HEK293T (cell line): ENCODE measurements around the gene ZNF396.

Experiments used
- CTCF ChIA-PET: fragments of 350-600 bp; formaldehyde crosslinking; extraction: SDS; loops from one replicate; lab custom pipeline; 2021; ENCODE audit warnings: antibody characterized with exemption, inconsistent platforms; lab: Yijun Ruan, JAX
- POLR2A ChIA-PET: fragments of 350-600 bp; formaldehyde crosslinking; extraction: SDS; loops from one replicate; lab custom pipeline; 2020; ENCODE audit warnings: antibody characterized with exemption, inconsistent platforms; lab: Yijun Ruan, JAX
- DNase-seq: peaks from one replicate; pipeline ENCODE4 v3.0.0; 2012; ENCODE audit warnings: mixed read lengths; ENCODE audit errors: extremely low spot score
- ARNT ChIP-seq: fragments of 450-650 bp; IDR thresholded peaks from 2 replicates; pipeline ENCODE4 v1.6.1; 2017; ENCODE audit warnings: mild to moderate bottlenecking
- BHLHE40 ChIP-seq: fragments of 450-650 bp; IDR thresholded peaks from 2 replicates; pipeline ENCODE4 v1.6.1; 2016; ENCODE audit warnings: mild to moderate bottlenecking, moderate library complexity, borderline replicate concordance
- CTBP1 ChIP-seq: fragments of 450-650 bp; IDR thresholded peaks from 2 replicates; pipeline ENCODE4 v1.6.1; 2016; ENCODE audit warnings: borderline replicate concordance
- ELF4 ChIP-seq: fragments of 450-650 bp; IDR thresholded peaks from 2 replicates; pipeline ENCODE4 v1.6.1; 2017; ENCODE audit warnings: antibody characterized with exemption
- FOXA1 ChIP-seq: fragments of 450-650 bp; IDR thresholded peaks from 2 replicates; pipeline ENCODE4 v1.6.1; 2016; ENCODE audit warnings: mild to moderate bottlenecking
- FOXK2 ChIP-seq: fragments of 450-650 bp; IDR thresholded peaks from 2 replicates; pipeline ENCODE4 v1.6.1; 2016; ENCODE audit warnings: mild to moderate bottlenecking
- FOXM1 ChIP-seq: fragments of 450-650 bp; IDR thresholded peaks from 2 replicates; pipeline ENCODE4 v1.6.1; 2017; ENCODE audit warnings: mild to moderate bottlenecking, borderline replicate concordance
- HDGF ChIP-seq: fragments of 450-650 bp; IDR thresholded peaks from 2 replicates; pipeline ENCODE4 v1.6.1; 2017; ENCODE audit warnings: antibody characterized with exemption, borderline replicate concordance
- L3MBTL2 ChIP-seq: fragments of 450-650 bp; conservative IDR thresholded peaks from 2 replicates; pipeline ENCODE4 v1.6.1; 2016; ENCODE audit warnings: mild to moderate bottlenecking
- LEF1 ChIP-seq: fragments of 450-650 bp; IDR thresholded peaks from 2 replicates; pipeline ENCODE4 v1.6.1; 2017; ENCODE audit warnings: mild to moderate bottlenecking, borderline replicate concordance
- NFRKB ChIP-seq: fragments of 450-650 bp; IDR thresholded peaks from 2 replicates; pipeline ENCODE4 v1.6.1; 2016; ENCODE audit warnings: mild to moderate bottlenecking, moderate library complexity
- SP1 ChIP-seq: fragments of 450-650 bp; IDR thresholded peaks from 2 replicates; pipeline ENCODE4 v1.6.1; 2017
- SUZ12 ChIP-seq: fragments of 450-650 bp; IDR thresholded peaks from 2 replicates; pipeline ENCODE4 v1.6.1; 2016; ENCODE audit warnings: mild to moderate bottlenecking
- TARDBP ChIP-seq: fragments of 450-650 bp; IDR thresholded peaks from 2 replicates; pipeline ENCODE4 v1.6.1; 2016
- ZNF384 ChIP-seq: fragments of 450-650 bp; IDR thresholded peaks from 2 replicates; pipeline ENCODE4 v1.6.1; 2016
- TF ChIP-seq, protein P1 (sequence below): fragments of 450-650 bp; IDR thresholded peaks from 2 replicates; pipeline ENCODE4 v1.6.1; 2016

Gene ZNF396

DNA sequence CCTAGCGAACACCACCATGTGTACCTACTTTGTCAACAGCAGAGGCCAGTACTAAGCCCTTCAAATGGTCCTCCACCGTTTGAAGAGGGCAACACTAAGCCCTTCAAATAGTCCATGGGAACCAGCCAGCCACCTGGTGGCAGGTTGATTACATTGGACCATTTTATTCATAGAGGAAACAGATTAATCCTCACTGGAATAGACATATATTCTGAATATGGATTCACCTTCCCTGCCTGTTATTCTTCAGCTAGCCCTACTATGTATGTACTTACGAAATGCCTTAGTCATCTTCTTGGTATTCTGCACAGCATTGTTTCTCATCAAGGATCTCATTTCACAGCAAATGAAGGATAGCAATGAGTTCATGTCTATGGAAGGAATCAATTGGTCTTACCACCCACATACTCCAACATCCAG, 10.0 kb upstream of the ZNF396 start:
- DNase-seq: peak; percentile 46
- ChIA-PET POLR2A (interaction anchor here (0.9 to 1.0 kb wide), 2 partner anchors 10 to 146 kb away, joined by 3 to 6 read pairs; partner anchors contain the start of genes ZNF396 and ZNF397), CTCF (interaction anchor here (0.6 to 1.3 kb wide), 21 partner anchors 8 to 586 kb away, joined by 3 to 12 read pairs (median 3); partner anchors contain the start of gene ZNF396)
- TF ChIP-seq L3MBTL2 (peak; percentile 23; the same call in 1 of the 2 replicates), BHLHE40 (no peak)

GRCh38 chr18:35386600-35387100, 9.5 kb upstream of the ZNF396 start:
- ChIA-PET CTCF (interaction anchor here (0.6 to 1.3 kb wide), 31 partner anchors 8 to 587 kb away, joined by 3 to 12 read pairs (median 3); partner anchors contain the start of genes MAPRE2 and ZNF396), POLR2A (interaction anchor here (0.6 to 1.0 kb wide), 3 partner anchors 9 to 146 kb away, joined by 3 to 6 read pairs (median 3); partner anchors contain the start of genes INO80C, ZNF396 and ZNF397)
- TF ChIP-seq ZNF384: no peak
- no peak for TF ChIP-seq NFRKB
- TF ChIP-seq ARNT: no peak
- TF ChIP-seq L3MBTL2: no peak; the same call in 1 of the 2 replicates
- no peak for TF ChIP-seq FOXA1
- TF ChIP-seq HDGF: no peak
- TF ChIP-seq, protein P1, sequence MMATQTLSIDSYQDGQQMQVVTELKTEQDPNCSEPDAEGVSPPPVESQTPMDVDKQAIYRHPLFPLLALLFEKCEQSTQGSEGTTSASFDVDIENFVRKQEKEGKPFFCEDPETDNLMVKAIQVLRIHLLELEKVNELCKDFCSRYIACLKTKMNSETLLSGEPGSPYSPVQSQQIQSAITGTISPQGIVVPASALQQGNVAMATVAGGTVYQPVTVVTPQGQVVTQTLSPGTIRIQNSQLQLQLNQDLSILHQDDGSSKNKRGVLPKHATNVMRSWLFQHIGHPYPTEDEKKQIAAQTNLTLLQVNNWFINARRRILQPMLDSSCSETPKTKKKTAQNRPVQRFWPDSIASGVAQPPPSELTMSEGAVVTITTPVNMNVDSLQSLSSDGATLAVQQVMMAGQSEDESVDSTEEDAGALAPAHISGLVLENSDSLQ: no peak
- TF ChIP-seq ELF4: no peak
- TF ChIP-seq FOXM1: no peak
- TF ChIP-seq FOXK2: no peak
- no peak for TF ChIP-seq LEF1
- peak; percentile 93 for DNase-seq

GRCh38 chr18:35383136-35383535, 6.0 kb upstream of the ZNF396 start:
- TF ChIP-seq BHLHE40: no peak
- TF ChIP-seq FOXM1: no peak
- no peak for TF ChIP-seq LEF1
- ChIA-PET CTCF (interaction anchor here (0.9 kb wide), 1 partner anchor 354 kb away, joined by 3 read pairs; no protein-coding TSS in a partner anchor), POLR2A (interaction anchor here (1.1 kb wide), 1 partner anchor 13 kb away, joined by 3 read pairs; no protein-coding TSS in a partner anchor)
- DNase-seq: no peak

DNA sequence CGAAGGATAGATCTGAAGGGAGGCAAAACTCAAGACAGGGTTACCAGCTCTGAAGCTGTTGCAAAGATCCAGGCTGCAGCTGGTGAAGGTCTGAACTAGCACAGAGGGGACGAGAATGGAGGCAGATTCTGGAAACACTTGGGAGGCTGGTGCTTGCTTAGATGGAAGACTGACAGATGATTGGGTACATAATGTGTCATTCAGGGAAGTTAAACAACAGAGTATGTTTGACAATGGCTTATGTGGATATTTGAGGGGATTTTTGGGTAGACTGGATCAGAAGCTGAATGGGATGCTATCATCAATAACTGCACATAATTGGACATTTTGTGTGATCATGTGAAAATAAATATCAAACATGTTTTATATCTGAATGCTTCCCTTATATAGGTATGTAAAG, 2.3 kb upstream of the ZNF396 start:
- POLR2A ChIA-PET: no interaction called here
- CTCF ChIA-PET: interaction anchor here (0.6 kb wide), 1 partner anchor 866 kb away, joined by 4 read pairs; no protein-coding TSS in a partner anchor
- TF ChIP-seq, protein P1: peak; percentile 78
- no peak for TF ChIP-seq NFRKB
- TF ChIP-seq FOXK2: no peak
- no peak for DNase-seq

- TF ChIP-seq TARDBP (no peak), LEF1 (no peak), HDGF (no peak), SP1 (no peak), FOXK2 (no peak), CTBP1 (no peak), ELF4 (no peak), ARNT (no peak), FOXA1 (no peak), FOXM1 (no peak), NFRKB (no peak), SUZ12 (no peak), ZNF384 (no peak), BHLHE40 (no peak), L3MBTL2 (no peak)
- TF ChIP-seq, protein P1: no peak
- CTCF ChIA-PET: interaction anchor here (1.0 kb wide), 1 partner anchor 8 kb away, joined by 3 read pairs; no protein-coding TSS in a partner anchor
- POLR2A ChIA-PET: no interaction called here
- DNase-seq: no peak
Measured at GRCh38 chr18:35378574-35378896, 1.4 kb upstream of the ZNF396 start.

DNA sequence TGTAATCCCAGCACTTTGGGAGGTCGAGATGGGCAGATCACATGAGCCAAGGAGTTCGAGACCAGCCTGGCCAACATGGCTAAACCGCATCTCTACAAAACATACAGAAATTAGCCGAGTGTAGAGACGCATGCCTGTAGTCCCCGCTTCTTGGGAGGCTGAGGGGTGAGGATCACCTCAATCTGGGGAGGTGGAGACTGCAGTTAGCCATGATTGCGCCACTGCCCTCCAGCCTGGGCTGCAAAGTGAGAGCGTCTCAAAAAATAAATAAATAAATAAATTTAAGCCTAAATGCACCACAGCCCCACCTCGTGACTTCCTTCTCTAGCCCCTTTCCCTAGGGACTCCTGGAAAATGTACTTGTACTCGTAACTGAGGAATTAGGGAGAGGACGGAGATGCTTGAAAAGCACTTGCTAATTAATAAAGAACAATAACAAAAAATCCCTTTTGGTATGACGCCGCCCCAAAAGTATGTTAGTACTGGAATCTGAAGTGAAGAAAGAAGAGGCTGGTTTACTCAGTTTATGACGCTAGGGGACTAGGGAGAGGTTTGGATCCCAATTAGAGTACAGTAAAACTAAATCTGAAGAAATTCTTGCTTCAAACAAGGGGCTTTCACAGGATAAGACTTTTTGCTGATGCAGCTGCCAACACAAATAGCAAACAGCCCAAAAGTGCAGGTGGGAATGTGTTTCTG, 887 bp upstream of the ZNF396 start:
- CTCF ChIA-PET: interaction anchor here (1.0 kb wide), 1 partner anchor 8 kb away, joined by 3 read pairs; no protein-coding TSS in a partner anchor
- TF ChIP-seq LEF1 (no peak), ELF4 (no peak), L3MBTL2 (no peak), SUZ12 (no peak), ZNF384 (no peak), SP1 (no peak), CTBP1 (no peak), ARNT (no peak), TARDBP (no peak), FOXM1 (no peak), FOXK2 (no peak), HDGF (no peak), NFRKB (no peak), BHLHE40 (no peak), FOXA1 (no peak)
- TF ChIP-seq, protein P1: no peak
- POLR2A ChIA-PET: interaction anchor here (0.7 kb wide), 2 partner anchors 8 to 88 kb away, joined by 3 read pairs; partner anchors contain the start of gene ZSCAN30
- DNase-seq: no peak
